D341Med (cell line): ENCODE results near the gene FAM193B.
"Not testable (repeated sequence)": the region's sequence is repeated elsewhere in the genome, so short reads cannot be mapped to it uniquely, and the experiment has no call there.

Experiments used
- DNase-seq: peaks from one replicate; pipeline ENCODE4 v3.0.0; 2012; ENCODE audit warnings: low spot score

Gene FAM193B

GRCh38 chr5:177485753-177486152, 68.6 kb downstream of the FAM193B start:
- DNase-seq, result not testable (repeated sequence)

GRCh38 chr5:177484902-177485549, 69.3 kb downstream of the FAM193B start:
- no peak for DNase-seq

- no peak for DNase-seq
Observed at GRCh38 chr5:177483994-177484901, 70.1 kb downstream of the FAM193B start.

- no peak for DNase-seq
Observed at GRCh38 chr5:177483042-177483441, 71.3 kb downstream of the FAM193B start.

GRCh38 chr5:177482359-177482795, 72.0 kb downstream of the FAM193B start:
- DNase-seq, result no peak

GRCh38 chr5:177479774-177480173, 74.6 kb downstream of the FAM193B start:
- DNase-seq, result no peak

- no peak for DNase-seq
Observed at GRCh38 chr5:177478711-177479646, 75.4 kb downstream of the FAM193B start.

GRCh38 chr5:177477701-177478477, 76.5 kb downstream of the FAM193B start:
- DNase-seq, result no peak

GRCh38 chr5:177476531-177477233, 77.7 kb downstream of the FAM193B start:
- no peak for DNase-seq

GRCh38 chr5:177475563-177476427, 78.6 kb downstream of the FAM193B start:
- DNase-seq, result no peak

- no peak for DNase-seq
Observed at GRCh38 chr5:177474846-177475562, 79.4 kb downstream of the FAM193B start.

GRCh38 chr5:177474002-177474476, 80.3 kb downstream of the FAM193B start:
- DNase-seq, result no peak

- DNase-seq, result peak; percentile 97
Observed at GRCh38 chr5:177473443-177474001, 80.8 kb downstream of the FAM193B start, which contains the start of gene DBN1. DBN1 (minus strand) TSS chr5:177473634; CDS start chr5:177473521, 113 bp downstream.

- DNase-seq, result peak; percentile 87
Observed at GRCh38 chr5:177472460-177473442, 81.6 kb downstream of the FAM193B start.

GRCh38 chr5:177471610-177472356, 82.6 kb downstream of the FAM193B start:
- DNase-seq, result no peak

GRCh38 chr5:177470759-177471536, 83.4 kb downstream of the FAM193B start:
- DNase-seq, result no peak
